NCI-H1436 (cell line): ENCODE measurements around the gene SMYD3.
"Not testable (repeated sequence)": the region's sequence is repeated elsewhere in the genome, so short reads cannot be mapped to it uniquely, and the experiment has no call there.

Experiments
- DNase-seq: peaks from one replicate; lab custom pipeline; 2025; lab: John Stamatoyannopoulos, UW

Gene SMYD3

GRCh38 chr1:245765230-245766000, 741.7 kb downstream of the SMYD3 start:
- no peak for DNase-seq

GRCh38 chr1:245763873-245764331, 743.2 kb downstream of the SMYD3 start:
- no peak for DNase-seq

GRCh38 chr1:245762396-245762910, 744.6 kb downstream of the SMYD3 start:
- no peak for DNase-seq

- DNase-seq = no peak
Observed at GRCh38 chr1:245760301-245760700, 746.8 kb downstream of the SMYD3 start.

- no peak for DNase-seq
Observed at GRCh38 chr1:245754463-245754961, 752.6 kb downstream of the SMYD3 start.

- no peak for DNase-seq
Observed at GRCh38 chr1:245753807-245754206, 753.3 kb downstream of the SMYD3 start.

DNA sequence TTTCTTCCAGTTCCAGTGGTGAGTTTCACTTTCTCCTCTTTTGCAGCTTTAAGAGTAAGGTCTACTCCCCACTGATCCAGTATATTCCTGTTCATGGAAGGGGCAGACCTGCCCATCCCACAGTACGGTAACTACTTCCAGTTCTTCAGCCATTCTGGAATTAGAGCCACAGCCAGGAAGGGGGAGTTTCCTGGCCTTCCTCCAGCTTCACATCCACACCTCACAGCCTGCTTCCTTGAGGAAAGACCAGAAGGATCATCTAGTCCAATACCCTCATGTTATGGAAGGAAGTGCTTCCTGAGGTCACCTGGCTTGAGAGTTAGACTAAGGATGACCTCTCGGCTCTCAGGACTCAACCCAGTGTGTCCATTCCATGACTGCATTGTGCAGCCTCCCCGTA, 754.5 kb downstream of the SMYD3 start:
- no peak for DNase-seq

DNA sequence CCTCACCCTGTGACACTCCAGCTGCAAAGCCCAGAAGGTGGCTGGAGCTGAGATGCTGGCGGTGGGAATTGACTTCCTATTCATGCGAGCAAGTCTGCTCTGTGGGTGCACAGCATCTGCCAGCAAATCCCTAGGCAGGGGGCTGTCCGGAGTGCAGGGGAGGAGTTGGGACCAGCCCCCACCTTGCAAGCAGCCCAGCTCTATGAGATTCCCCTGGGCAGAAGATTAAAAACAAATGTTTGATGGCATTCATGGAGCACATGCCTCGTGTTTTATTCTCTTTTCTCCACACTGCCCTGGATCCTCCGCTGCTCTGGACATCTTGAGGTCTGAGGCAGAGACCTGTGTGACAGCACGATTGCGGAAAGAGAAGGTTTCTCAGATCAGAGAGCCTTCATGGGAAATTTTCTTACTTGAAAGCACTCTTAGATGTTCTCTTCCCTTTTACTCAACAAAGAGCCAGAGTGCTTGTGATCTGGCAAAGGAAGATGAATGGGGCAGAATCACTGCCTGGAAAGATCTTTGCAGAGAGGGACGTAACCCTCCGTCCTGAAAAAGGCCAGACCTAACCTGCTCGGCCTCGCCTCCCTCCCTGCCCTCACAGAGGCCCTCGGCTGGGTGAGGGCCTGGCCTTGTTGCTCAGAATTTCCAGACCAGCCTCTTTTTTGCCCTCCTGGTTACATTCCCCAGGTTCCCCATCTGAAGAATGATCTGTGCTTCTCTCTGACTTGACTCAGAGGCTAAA, 755.2 kb downstream of the SMYD3 start:
- DNase-seq = no peak

- DNase-seq = no peak
Observed at GRCh38 chr1:245751116-245751515, 756.0 kb downstream of the SMYD3 start.

DNA sequence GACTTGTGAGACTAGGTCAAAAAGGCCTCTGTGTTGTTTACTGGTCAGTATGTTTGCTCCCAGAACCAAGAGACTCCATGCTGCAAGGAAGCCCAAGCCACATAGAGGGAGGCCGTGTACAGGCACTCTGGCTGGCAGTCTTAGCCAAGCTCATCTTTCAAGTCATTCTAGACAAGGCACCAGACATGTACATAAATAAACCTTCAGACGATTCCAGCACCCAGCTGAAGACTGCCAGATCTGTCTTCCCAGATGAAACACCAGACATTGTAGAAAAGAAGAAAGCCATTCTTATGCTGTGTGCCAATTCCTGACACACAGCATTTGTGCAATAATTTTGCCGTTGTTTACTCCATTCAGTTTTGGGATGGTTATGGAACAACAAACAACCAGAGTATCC, 756.8 kb downstream of the SMYD3 start:
- no peak for DNase-seq

DNA sequence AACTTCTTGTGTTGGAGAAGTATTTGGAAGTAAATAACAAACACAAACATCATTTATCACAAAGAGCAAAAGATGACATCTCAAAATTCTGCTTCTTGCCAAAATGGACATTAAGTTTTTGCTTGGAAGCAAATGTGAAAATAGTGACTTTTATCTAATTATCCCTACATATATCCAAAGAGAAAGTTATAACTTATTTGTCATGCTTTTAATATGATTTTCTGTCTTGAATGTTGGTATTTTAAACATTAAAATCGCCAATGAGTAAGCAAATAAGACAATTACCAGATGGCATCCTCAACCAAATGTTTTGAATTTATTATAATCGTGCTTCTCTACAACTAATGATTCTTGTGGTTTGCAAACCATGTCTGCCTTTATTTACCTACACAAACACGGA, 758.0 kb downstream of the SMYD3 start:
- DNase-seq = no peak

DNA sequence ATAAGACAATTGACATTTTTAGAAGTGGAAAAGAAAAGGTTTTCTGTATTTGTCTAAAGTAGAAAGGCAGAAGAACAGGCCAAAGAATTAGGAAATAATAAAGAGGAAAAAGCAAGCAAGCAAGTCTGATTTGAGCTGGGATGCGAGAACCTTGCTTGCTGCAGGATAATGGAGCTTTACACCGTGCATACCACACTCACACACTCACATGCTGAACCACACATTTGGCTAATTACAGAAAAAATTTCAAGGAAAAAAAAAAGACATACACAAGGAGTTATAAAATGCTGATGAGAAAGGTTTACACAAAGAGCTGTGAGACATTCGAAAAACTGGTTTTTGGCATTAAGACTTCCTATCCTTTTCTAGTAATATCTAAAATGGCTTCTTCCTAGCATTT, 758.4 kb downstream of the SMYD3 start:
- no peak for DNase-seq

GRCh38 chr1:245748240-245748639, 758.8 kb downstream of the SMYD3 start:
- no peak for DNase-seq

DNA sequence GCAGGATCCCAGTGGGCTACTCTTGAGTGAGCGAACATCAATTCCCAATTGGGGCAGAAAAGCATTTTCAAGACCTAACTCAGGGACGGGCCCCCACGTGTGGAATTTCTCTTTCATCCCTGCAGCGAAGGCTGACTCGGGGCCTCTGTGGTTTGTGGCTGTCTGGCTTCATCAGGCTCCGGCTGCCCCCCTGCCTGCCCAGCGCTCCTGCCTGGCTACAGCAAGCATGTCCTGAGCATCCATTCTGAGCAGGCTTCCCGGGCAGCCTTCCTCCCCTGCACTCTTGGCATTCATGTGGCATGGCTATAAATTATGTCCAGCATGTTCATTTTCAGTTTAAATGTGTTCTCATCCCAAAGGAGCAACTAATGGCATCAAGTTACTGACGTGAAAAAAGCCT, 764.2 kb downstream of the SMYD3 start:
- DNase-seq = no peak

- not testable (repeated sequence) for DNase-seq
Observed at GRCh38 chr1:245740336-245740735, 766.7 kb downstream of the SMYD3 start.

- no peak for DNase-seq
Observed at GRCh38 chr1:245730801-245731200, 776.3 kb downstream of the SMYD3 start.

DNA sequence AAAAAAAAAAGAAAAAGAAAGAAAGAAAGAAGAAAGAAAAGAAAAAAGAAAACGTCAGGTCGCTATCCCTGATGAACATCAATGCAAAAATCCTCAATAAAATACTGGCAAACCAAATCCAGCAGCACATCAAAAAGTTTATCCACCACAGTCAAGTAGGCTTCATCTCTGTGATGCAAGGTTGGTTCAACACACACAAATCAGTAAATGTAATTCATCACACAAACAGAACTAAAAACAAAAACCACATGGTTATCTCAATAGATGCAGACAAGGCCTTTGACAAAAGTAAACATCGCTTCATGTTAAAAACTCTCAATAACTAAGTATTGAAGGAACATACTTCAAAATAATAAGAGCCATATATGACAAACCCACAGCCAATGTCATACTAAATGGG, 779.0 kb downstream of the SMYD3 start:
- DNase-seq = not testable (repeated sequence)

DNA sequence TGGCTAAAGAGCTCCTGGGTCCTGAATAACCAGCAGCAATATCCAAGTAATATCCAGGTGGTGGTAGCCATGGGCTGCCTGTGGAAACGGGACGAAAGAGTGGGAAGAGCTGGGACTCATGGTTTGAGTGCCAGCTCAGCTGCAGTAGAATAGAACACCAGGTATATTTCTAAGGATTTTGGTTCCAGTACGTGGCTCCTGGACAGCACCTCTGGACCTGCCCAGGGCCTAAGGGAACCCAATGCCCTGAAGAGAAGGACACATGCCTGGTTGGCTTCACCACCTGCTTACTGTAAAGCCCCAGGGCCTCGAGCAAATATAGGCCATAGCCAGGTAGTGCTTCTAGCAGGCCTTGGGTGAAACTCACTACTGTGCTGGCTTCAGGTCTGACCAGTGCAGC, 785.6 kb downstream of the SMYD3 start:
- DNase-seq = no peak

- DNase-seq = no peak
Observed at GRCh38 chr1:245718951-245719350, 788.1 kb downstream of the SMYD3 start.

DNA sequence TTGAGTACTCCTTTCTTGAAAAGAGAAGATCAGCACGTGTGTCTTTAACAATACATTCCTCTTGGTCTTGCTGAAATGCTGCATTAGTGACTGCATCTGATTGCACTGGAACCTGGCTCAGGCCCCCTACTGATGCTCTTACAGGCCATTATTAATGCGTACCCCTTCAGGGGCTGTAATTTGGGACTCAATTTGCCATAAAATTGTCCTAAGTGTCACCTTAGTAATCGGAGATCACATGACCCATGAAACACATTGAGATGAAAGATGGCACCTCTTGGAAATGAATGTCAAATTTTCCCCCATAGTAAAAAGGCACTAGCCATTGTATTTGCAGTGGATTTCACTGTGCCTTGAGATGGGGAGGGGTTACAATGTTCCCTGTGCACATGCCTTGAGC, 789.0 kb downstream of the SMYD3 start:
- no peak for DNase-seq

- DNase-seq = no peak
Observed at GRCh38 chr1:245717611-245718010, 789.5 kb downstream of the SMYD3 start.

DNA sequence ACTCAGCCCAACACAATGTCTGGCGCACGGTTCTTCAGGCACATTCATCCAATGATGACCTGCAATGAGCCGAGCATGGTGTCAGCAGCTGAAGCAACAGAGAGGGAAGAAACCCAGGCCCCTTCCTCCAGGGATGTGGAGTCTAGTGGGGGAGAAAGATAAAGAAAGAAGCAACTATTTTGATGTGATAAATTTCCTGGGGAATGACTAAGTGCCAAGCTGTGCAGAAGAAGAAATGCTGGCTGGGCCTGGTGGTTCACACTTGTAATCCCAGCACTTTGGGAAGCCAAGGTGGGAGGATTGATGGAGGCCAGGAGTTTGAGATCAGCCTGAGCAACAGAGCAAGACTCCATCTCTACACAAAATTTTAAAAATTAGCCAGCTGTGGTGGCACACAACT, 790.5 kb downstream of the SMYD3 start:
- no peak for DNase-seq

GRCh38 chr1:245715970-245716369, 791.1 kb downstream of the SMYD3 start:
- DNase-seq = no peak
